Ishikawa (cell line): ENCODE results near the gene C1QTNF4.

Experiments
- CEBPB ChIP-seq: IDR thresholded peaks from 2 replicates; pipeline ENCODE4 v1.6.1; 2012
- CREB1 ChIP-seq: IDR thresholded peaks from 2 replicates; pipeline ENCODE4 v1.6.1; 2012; ENCODE audit warnings: low read depth
- EP300 ChIP-seq: IDR thresholded peaks from 2 replicates; pipeline ENCODE4 v1.6.1; 2012; ENCODE audit warnings: borderline replicate concordance
- FOXM1 ChIP-seq: IDR thresholded peaks from 2 replicates; pipeline ENCODE4 v1.6.1; 2012; ENCODE audit warnings: low read depth, borderline replicate concordance
- MAX ChIP-seq: IDR thresholded peaks from 2 replicates; pipeline ENCODE4 v1.6.1; 2012
- RAD21 ChIP-seq: IDR thresholded peaks from 2 replicates; pipeline ENCODE4 v1.6.1; 2012; ENCODE audit warnings: low read depth
- TAF1 ChIP-seq: IDR thresholded peaks from 2 replicates; pipeline ENCODE4 v1.6.1; 2012; ENCODE audit warnings: low read depth, mild to moderate bottlenecking
- TCF12 ChIP-seq: IDR thresholded peaks from 2 replicates; pipeline ENCODE4 v1.6.1; 2012; ENCODE audit warnings: low read depth
- TEAD4 ChIP-seq: IDR thresholded peaks from 2 replicates; pipeline ENCODE4 v1.6.1; 2012
- YY1 ChIP-seq: IDR thresholded peaks from 2 replicates; pipeline ENCODE4 v1.6.1; 2012; ENCODE audit warnings: low read depth
- ZBTB7A ChIP-seq: IDR thresholded peaks from 2 replicates; pipeline ENCODE4 v1.6.1; 2012; ENCODE audit warnings: low read depth
- TF ChIP-seq, protein P1 (sequence below): IDR thresholded peaks from 2 replicates; pipeline ENCODE4 v1.6.1; 2012; ENCODE audit warnings: low read depth, mild to moderate bottlenecking
- TF ChIP-seq, protein P2 (sequence below): IDR thresholded peaks from 2 replicates; pipeline ENCODE4 v1.6.1; 2012

DNA sequence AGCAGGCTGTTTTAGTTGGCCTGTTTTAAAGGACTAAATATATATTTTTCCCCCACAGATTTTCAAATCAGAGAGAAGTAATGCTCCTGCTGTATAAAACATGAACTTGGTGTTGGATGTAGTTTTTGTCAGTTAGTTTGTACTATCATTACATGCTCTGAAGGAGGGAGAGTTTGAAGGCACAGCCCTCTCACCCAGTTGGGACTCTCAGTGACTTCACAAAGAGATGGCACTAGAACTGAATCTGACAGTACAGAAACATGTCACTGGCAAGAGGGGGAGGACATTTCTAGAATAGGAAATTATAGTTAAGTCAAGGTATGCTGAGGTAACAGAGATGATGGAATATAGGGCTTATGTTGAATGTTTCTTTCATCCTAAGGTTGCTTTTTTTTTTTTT, 21.0 kb upstream of the C1QTNF4 start:
- TF ChIP-seq MAX (no peak), YY1 (no peak), TEAD4 (no peak), EP300 (no peak), CEBPB (no peak), TAF1 (no peak), RAD21 (no peak), TCF12 (no peak), ZBTB7A (no peak), CREB1 (no peak), FOXM1 (no peak)
- TF ChIP-seq, protein P1, sequence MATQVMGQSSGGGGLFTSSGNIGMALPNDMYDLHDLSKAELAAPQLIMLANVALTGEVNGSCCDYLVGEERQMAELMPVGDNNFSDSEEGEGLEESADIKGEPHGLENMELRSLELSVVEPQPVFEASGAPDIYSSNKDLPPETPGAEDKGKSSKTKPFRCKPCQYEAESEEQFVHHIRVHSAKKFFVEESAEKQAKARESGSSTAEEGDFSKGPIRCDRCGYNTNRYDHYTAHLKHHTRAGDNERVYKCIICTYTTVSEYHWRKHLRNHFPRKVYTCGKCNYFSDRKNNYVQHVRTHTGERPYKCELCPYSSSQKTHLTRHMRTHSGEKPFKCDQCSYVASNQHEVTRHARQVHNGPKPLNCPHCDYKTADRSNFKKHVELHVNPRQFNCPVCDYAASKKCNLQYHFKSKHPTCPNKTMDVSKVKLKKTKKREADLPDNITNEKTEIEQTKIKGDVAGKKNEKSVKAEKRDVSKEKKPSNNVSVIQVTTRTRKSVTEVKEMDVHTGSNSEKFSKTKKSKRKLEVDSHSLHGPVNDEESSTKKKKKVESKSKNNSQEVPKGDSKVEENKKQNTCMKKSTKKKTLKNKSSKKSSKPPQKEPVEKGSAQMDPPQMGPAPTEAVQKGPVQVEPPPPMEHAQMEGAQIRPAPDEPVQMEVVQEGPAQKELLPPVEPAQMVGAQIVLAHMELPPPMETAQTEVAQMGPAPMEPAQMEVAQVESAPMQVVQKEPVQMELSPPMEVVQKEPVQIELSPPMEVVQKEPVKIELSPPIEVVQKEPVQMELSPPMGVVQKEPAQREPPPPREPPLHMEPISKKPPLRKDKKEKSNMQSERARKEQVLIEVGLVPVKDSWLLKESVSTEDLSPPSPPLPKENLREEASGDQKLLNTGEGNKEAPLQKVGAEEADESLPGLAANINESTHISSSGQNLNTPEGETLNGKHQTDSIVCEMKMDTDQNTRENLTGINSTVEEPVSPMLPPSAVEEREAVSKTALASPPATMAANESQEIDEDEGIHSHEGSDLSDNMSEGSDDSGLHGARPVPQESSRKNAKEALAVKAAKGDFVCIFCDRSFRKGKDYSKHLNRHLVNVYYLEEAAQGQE = no peak
- TF ChIP-seq, protein P2, sequence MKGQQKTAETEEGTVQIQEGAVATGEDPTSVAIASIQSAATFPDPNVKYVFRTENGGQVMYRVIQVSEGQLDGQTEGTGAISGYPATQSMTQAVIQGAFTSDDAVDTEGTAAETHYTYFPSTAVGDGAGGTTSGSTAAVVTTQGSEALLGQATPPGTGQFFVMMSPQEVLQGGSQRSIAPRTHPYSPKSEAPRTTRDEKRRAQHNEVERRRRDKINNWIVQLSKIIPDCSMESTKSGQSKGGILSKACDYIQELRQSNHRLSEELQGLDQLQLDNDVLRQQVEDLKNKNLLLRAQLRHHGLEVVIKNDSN = no peak
